Measurements from ENCODE around the gene CUX1.
"Not testable (repeated sequence)": the region's sequence is repeated elsewhere in the genome, so short reads cannot be mapped to it uniquely, and the experiment has no call there.

The CUX1 gene

GRCh38 chr7:102304668-102305067 is 487.2 kb downstream of the CUX1 start:
- DNase-seq: no peak

- no peak for DNase-seq
These were observed 488.2 kb downstream of the CUX1 start for GRCh38 chr7:102305414-102306268.

GRCh38 chr7:102306916-102307677 is 489.7 kb downstream of the CUX1 start:
- DNase-seq: no peak

GRCh38 chr7:102310414-102310815 is 493.0 kb downstream of the CUX1 start:
- DNase-seq: no peak

- DNase-seq: no peak
These were observed 494.9 kb downstream of the CUX1 start for GRCh38 chr7:102312317-102312716.

- DNase-seq: no peak
These were observed 496.8 kb downstream of the CUX1 start for GRCh38 chr7:102313997-102314780.

GRCh38 chr7:102317231-102318059 is 500.0 kb downstream of the CUX1 start:
- no peak for DNase-seq

- no peak for DNase-seq
These were observed 501.1 kb downstream of the CUX1 start for GRCh38 chr7:102318482-102318971.

- no peak for DNase-seq
These were observed 502.2 kb downstream of the CUX1 start for GRCh38 chr7:102319671-102320070.

- DNase-seq: no peak
These were observed 502.8 kb downstream of the CUX1 start for GRCh38 chr7:102320181-102320580.

GRCh38 chr7:102320601-102321350 is 503.4 kb downstream of the CUX1 start:
- DNase-seq: no peak

GRCh38 chr7:102321351-102322201 is 504.1 kb downstream of the CUX1 start:
- DNase-seq: no peak

GRCh38 chr7:102322202-102322715 is 504.8 kb downstream of the CUX1 start:
- no peak for DNase-seq

GRCh38 chr7:102323914-102324195 is 506.4 kb downstream of the CUX1 start:
- no peak for DNase-seq

- DNase-seq: not testable (repeated sequence)
These were observed 507.7 kb downstream of the CUX1 start for GRCh38 chr7:102325106-102325505.

GRCh38 chr7:102326157-102326889 is 508.9 kb downstream of the CUX1 start:
- no peak for DNase-seq

- not testable (repeated sequence) for DNase-seq
These were observed 509.8 kb downstream of the CUX1 start for GRCh38 chr7:102327183-102327582.

GRCh38 chr7:102328863-102329262 is 511.4 kb downstream of the CUX1 start:
- DNase-seq: not testable (repeated sequence)

GRCh38 chr7:102329366-102329765 is 511.9 kb downstream of the CUX1 start:
- not testable (repeated sequence) for DNase-seq
